IMR-90 (cell line): ENCODE results near the gene ADCYAP1. TPM values are rescaled to one million over a fixed set of nuclear protein-coding genes. Genes with fewer than 3 reads are reported as not detected.

Experiments
- ATAC-seq: fragments of 200-7000 bp; cut with Tn5 transposase; 2 replicates; pipeline ENCODE4 v1.9.1; 2020; ENCODE audit warnings: low read depth, mild to moderate bottlenecking, moderate library complexity
- BruUV-seq: library from RNA; stranded (reverse); fragments of 400-500 nt; replicated peaks from 2 replicates; lab custom pipeline; 2021; lab: Mats Ljungman, UMichigan
- CTCF ChIA-PET: fragments of 300-600 bp; formaldehyde crosslinking; extraction: SDS; loops from one replicate; lab custom pipeline; 2021; ENCODE audit warnings: antibody characterized with exemption; lab: Yijun Ruan, JAX
- POLR2A ChIA-PET: fragments of 300-600 bp; sonication (Branson Sonifier 250); formaldehyde crosslinking; loops from one replicate; lab custom pipeline; 2022; ENCODE audit warnings: antibody characterized with exemption; ENCODE audit not compliant: unreplicated experiment; lab: Charles Lee
- DNase-seq: peaks from one replicate; pipeline ENCODE4 v3.0.0; 2013
- H2AFZ ChIP-seq: replicated peaks from 2 replicates; pipeline ENCODE3; 2013; ENCODE audit warnings: low read length, mild to moderate bottlenecking; ENCODE audit not compliant: poor library complexity
- H2AK5ac ChIP-seq: 2 replicates; pipeline ENCODE4 v1.6.1; 2013; ENCODE audit warnings: low read depth, low read length, inconsistent platforms
- H2AK9ac ChIP-seq: replicated peaks from 2 replicates; pipeline ENCODE3; 2013; ENCODE audit warnings: mild to moderate bottlenecking, low read depth, low read length, moderate library complexity; ENCODE audit not compliant: poor library complexity
- H2BK120ac ChIP-seq: 2 replicates; pipeline ENCODE4 v1.6.1; 2013; ENCODE audit warnings: low read depth, low read length, inconsistent platforms
- H2BK15ac ChIP-seq: 3 replicates; pipeline ENCODE4 v1.6.1; 2013; ENCODE audit warnings: low read depth, low read length, inconsistent platforms
- H2BK20ac ChIP-seq: 2 replicates; pipeline ENCODE4 v1.6.1; 2013; ENCODE audit warnings: low read depth, mild to moderate bottlenecking, inconsistent platforms, low read length, moderate library complexity
- H2BK5ac ChIP-seq: 2 replicates; pipeline ENCODE4 v1.6.1; 2013; ENCODE audit warnings: mild to moderate bottlenecking, low read depth, low read length, inconsistent platforms; ENCODE audit not compliant: poor library complexity, severe bottlenecking
- H3K14ac ChIP-seq: replicated peaks from 2 replicates; pipeline ENCODE4 v1.6.1; 2013; ENCODE audit warnings: low read depth, low read length, inconsistent platforms
- H3K18ac ChIP-seq: 2 replicates; pipeline ENCODE4 v1.6.1; 2013; ENCODE audit warnings: low read depth, low read length, control low read depth
- H3K23ac ChIP-seq: 2 replicates; pipeline ENCODE4 v1.6.1; 2013; ENCODE audit warnings: low read depth, low read length, inconsistent platforms
- H3K27ac ChIP-seq: 2 replicates; pipeline ENCODE4 v1.5.1; 2013; ENCODE audit warnings: mild to moderate bottlenecking, control low read depth, low read length; ENCODE audit not compliant: insufficient read depth
- H3K27me3 ChIP-seq: 2 replicates; pipeline ENCODE4 v1.6.1; 2013; ENCODE audit warnings: low read length; ENCODE audit not compliant: control insufficient read depth, insufficient read depth
- H3K36me3 ChIP-seq: 2 replicates; pipeline ENCODE4 v1.6.1; 2013; ENCODE audit warnings: low read length, mixed read lengths; ENCODE audit not compliant: control insufficient read depth, insufficient read depth
- H3K4ac ChIP-seq: 2 replicates; pipeline ENCODE4 v1.6.1; 2013; ENCODE audit warnings: low read depth, low read length, inconsistent platforms
- H3K4me1 ChIP-seq: 2 replicates; pipeline ENCODE4 v1.6.1; 2013; ENCODE audit warnings: low read length, mixed read lengths; ENCODE audit not compliant: control insufficient read depth, insufficient read depth
- H3K4me2 ChIP-seq: 2 replicates; pipeline ENCODE4 v1.6.1; 2013; ENCODE audit warnings: low read depth, mild to moderate bottlenecking, control low read depth, low read length, moderate library complexity
- H3K4me3 ChIP-seq: 2 replicates; pipeline ENCODE4 v1.5.1; 2013; ENCODE audit warnings: low read depth, mild to moderate bottlenecking, control low read depth, low read length, moderate library complexity; ENCODE audit not compliant: insufficient read depth
- H3K56ac ChIP-seq: 2 replicates; pipeline ENCODE4 v1.6.1; 2013; ENCODE audit warnings: low read length, inconsistent platforms; ENCODE audit not compliant: insufficient read depth; ENCODE audit errors: extremely low read depth
- H3K79me1 ChIP-seq, 2 experiments: 2 replicates each; pipeline ENCODE4 v1.6.1; 2013; ENCODE audit warnings: low read length in 2 of 2, inconsistent platforms in 1 of 2, low read depth in 1 of 2
- H3K9ac ChIP-seq: 2 replicates; pipeline ENCODE4 v1.6.1; 2013; ENCODE audit warnings: low read depth, low read length, control low read depth
- H3K9me1 ChIP-seq: 2 replicates; pipeline ENCODE4 v1.6.1; 2013; ENCODE audit warnings: low read length, inconsistent platforms; ENCODE audit not compliant: insufficient read depth
- H3K9me3 ChIP-seq: 2 replicates; pipeline ENCODE4 v1.6.1; 2013; ENCODE audit warnings: low read length; ENCODE audit not compliant: control insufficient read depth, insufficient read depth
- H4K20me1 ChIP-seq: 2 replicates; pipeline ENCODE4 v1.6.1; 2013; ENCODE audit warnings: low read length, inconsistent platforms; ENCODE audit not compliant: insufficient read depth
- H4K5ac ChIP-seq: 2 replicates; pipeline ENCODE4 v1.6.1; 2013; ENCODE audit warnings: mild to moderate bottlenecking, low read depth, low read length, control low read depth
- H4K8ac ChIP-seq, 2 experiments: 2 replicates each; pipeline ENCODE4 v1.6.1; 2013; ENCODE audit warnings: low read depth in 2 of 2, low read length in 2 of 2, control low read depth in 1 of 2, inconsistent platforms in 1 of 2
- H4K91ac ChIP-seq: 2 replicates; pipeline ENCODE4 v1.6.1; 2013; ENCODE audit warnings: low read depth, low read length, inconsistent platforms; ENCODE audit not compliant: insufficient read depth
- CEBPB ChIP-seq: IDR thresholded peaks from 2 replicates; pipeline ENCODE4 v1.6.1; 2012; ENCODE audit warnings: low read depth, low read length, improper control_type of control experiment
- CHD1 ChIP-seq: IDR thresholded peaks from 2 replicates; pipeline ENCODE4 v1.6.1; 2012; ENCODE audit warnings: low read depth, low read length, improper control_type of control experiment
- FOS ChIP-seq: fragments of 150-350 bp; IDR thresholded peaks from 2 replicates; pipeline ENCODE4 v1.6.1; 2016; ENCODE audit warnings: low read depth, low read length
- MAFK ChIP-seq: IDR thresholded peaks from 2 replicates; pipeline ENCODE4 v1.6.1; 2012; ENCODE audit warnings: low read depth, low read length, improper control_type of control experiment
- MAZ ChIP-seq: IDR thresholded peaks from 2 replicates; pipeline ENCODE4 v1.6.1; 2012; ENCODE audit warnings: low read depth, mild to moderate bottlenecking, low read length, improper control_type of control experiment, moderate library complexity, borderline replicate concordance
- POLR2A ChIP-seq: IDR thresholded peaks from 2 replicates; pipeline ENCODE4 v1.6.1; 2012; ENCODE audit warnings: mild to moderate bottlenecking, low read depth, low read length
- RAD21 ChIP-seq: IDR thresholded peaks from 2 replicates; pipeline ENCODE4 v1.6.1; 2012; ENCODE audit warnings: low read length, improper control_type of control experiment
- RCOR1 ChIP-seq: IDR thresholded peaks from 2 replicates; pipeline ENCODE4 v1.6.1; 2012; ENCODE audit warnings: mild to moderate bottlenecking, low read length, improper control_type of control experiment; ENCODE audit not compliant: insufficient replicate concordance
- WGBS, 2 experiments: methylation state at CpG; one replicate each; pipeline versions ENCODE4 v1.1.5 to v1.1.7; 2013; ENCODE audit warnings: missing lambda C conversion rate in 2 of 2; ENCODE audit not compliant: insufficient read length in 1 of 2; ENCODE audit errors: extremely low coverage in 2 of 2; 5-methylcytosine and 5-hydroxymethylcytosine counted together
- dilution Hi-C: fragments of 300-500 bp; cut with HindIII; formaldehyde crosslinking; loops from one replicate; pipeline ENCODE4 v1.14.3; 2018; ENCODE audit warnings: low sequenced_read_pairs; ENCODE audit not compliant: unreplicated experiment
- in situ Hi-C: fragments of 300-500 bp; cut with MboI; formaldehyde crosslinking; loops from 3 replicates; pipeline ENCODE4 v1.14.3; 2019; ENCODE audit warnings: low sequenced_read_pairs, inconsistent platforms, mixed read lengths
- intact Hi-C: fragments of 100-400 bp; cut with micrococcal nuclease; formaldehyde crosslinking; loops from 2 replicates; pipeline ENCODE4 v1.10.0; 2022
- polyA plus RNA-seq, 3 experiments: library from polyadenylated mRNA; depleted of rRNA; stranded (reverse); fragments of >200 nt; gene quantifications; 2 replicates each; pipeline ENCODE4 v1.2.3, GENCODE V29; 2012; ENCODE audit warnings: low replicate concordance in 1 of 3
- total RNA-seq: library from RNA; depleted of rRNA; stranded (reverse); fragments of >200 nt; gene quantifications from 2 replicates; pipeline ENCODE4 v1.2.3, GENCODE V29; 2012
- TF ChIP-seq, protein P1 (sequence below): fragments of 150-350 bp; IDR thresholded peaks from 2 replicates; pipeline ENCODE4 v1.6.1; 2017; ENCODE audit warnings: mild to moderate bottlenecking, antibody characterized with exemption, low read length, low read depth

ADCYAP1 gene
- total and polyA plus RNA-seq, 2 of the 4 experiments (the other 2 are of a cell fraction), result not detected

DNA sequence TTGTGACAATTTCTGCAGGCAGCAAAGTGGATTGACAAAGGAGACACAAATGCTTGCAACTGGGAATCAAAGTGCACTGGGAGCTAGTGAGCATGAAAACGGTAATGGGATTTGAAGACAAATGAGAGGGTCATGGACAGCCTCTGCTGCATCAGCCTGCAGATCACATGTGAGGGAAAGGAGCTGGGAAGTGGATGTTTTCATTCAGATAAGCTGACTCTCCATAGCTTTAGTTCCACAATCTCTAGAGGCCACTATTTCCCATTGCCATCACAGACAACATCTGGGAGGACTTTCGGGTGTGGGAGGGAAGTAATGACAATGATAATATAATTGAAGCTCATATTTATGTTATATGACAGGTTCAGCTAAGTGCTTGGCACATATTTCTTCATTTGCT is 28.4 kb downstream of the ADCYAP1 start:
- intact Hi-C loops, result no loop called here
- Histone ChIP-seq H3K9ac (no peak overlapping the region), H4K5ac (no peak overlapping the region), H2BK5ac (no peak overlapping the region), H2AFZ (no peak overlapping the region), H2BK15ac (no peak overlapping the region), H3K56ac (no peak overlapping the region), H2BK120ac (no peak overlapping the region), H2BK20ac (no peak overlapping the region), H3K4me2 (no peak overlapping the region), H3K79me1 (no peaks in the 10 kb centered on the region), H3K4me3 (no peak overlapping the region), H2AK5ac (no peak overlapping the region), H3K4ac (no peak overlapping the region), H3K27ac (no peak overlapping the region), H2AK9ac (no peak overlapping the region), H4K91ac (no peak overlapping the region), H3K9me3 (no peaks in the 10 kb centered on the region), H3K27me3 (no peaks in the 10 kb centered on the region), H4K8ac (no peak overlapping the region), H3K23ac (no peak overlapping the region), H4K20me1 (no peaks in the 10 kb centered on the region), H3K18ac (no peak overlapping the region), H3K14ac (no peak overlapping the region), H3K9me1 (no peaks in the 10 kb centered on the region), H3K4me1 (no peaks in the 10 kb centered on the region), H3K36me3 (no peaks in the 10 kb centered on the region)
- in situ Hi-C loops, result no loop called here
- ChIA-PET POLR2A (no interaction called here), CTCF (no interaction called here)
- no TSS peak for BruUV-seq
- ATAC-seq, result no peak
- WGBS, 2 experiments, result no CpG with 5 or more reads among the region's 2 CpGs
- dilution Hi-C loops, result no loop called here
- TF ChIP-seq CHD1 (no peak), CEBPB (no peak), RAD21 (no peak), MAZ (no peak), POLR2A (no peak), RCOR1 (no peak), MAFK (no peak), FOS (no peak)
- TF ChIP-seq, protein P1, sequence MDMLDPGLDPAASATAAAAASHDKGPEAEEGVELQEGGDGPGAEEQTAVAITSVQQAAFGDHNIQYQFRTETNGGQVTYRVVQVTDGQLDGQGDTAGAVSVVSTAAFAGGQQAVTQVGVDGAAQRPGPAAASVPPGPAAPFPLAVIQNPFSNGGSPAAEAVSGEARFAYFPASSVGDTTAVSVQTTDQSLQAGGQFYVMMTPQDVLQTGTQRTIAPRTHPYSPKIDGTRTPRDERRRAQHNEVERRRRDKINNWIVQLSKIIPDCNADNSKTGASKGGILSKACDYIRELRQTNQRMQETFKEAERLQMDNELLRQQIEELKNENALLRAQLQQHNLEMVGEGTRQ, result no peak
- DNase-seq, result no peak
